Brain pericyte (primary cell): ENCODE measurements around the gene LCN12.

Source experiments
- DNase-seq: peaks from one replicate; pipeline ENCODE4 v3.0.0-alpha.2; 2012; ENCODE audit warnings: low read depth, low spot score

LCN12 gene

DNA sequence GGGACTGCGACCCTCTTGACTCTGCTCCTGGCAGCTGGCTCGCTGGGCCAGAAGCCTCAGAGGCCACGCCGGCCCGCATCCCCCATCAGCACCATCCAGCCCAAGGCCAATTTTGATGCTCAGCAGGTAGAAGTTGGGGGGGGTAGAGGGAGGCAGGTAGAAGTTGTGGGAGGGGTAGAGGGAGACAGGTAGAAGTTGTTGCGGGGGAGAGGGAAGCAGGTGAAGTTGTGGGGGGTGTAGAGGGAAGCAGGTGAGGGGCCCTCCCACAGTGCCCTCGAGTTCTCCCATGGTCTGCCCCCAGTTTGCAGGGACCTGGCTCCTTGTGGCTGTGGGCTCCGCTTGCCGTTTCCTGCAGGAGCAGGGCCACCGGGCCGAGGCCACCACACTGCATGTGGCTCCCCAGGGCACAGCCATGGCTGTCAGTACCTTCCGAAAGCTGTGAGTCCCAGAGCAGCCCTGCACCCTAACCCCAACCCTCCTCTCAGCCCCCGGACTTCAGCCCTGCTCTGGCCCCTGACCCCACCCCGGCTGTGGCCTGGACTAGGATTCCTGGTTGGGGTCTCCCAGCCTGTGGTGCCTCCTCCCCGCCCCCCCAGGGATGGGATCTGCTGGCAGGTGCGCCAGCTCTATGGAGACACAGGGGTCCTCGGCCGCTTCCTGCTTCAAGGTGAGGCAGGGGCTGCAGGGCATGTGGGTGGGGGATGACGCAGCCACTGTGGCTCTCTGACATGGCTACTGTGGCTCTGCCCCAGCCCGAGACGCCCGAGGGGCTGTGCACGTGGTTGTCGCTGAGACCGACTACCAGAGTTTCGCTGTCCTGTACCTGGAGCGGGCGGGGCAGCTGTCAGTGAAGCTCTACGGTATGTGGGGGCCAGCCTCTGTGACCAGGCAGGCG is 6.5 kb upstream of the LCN12 start:
- DNase-seq = no peak

DNA sequence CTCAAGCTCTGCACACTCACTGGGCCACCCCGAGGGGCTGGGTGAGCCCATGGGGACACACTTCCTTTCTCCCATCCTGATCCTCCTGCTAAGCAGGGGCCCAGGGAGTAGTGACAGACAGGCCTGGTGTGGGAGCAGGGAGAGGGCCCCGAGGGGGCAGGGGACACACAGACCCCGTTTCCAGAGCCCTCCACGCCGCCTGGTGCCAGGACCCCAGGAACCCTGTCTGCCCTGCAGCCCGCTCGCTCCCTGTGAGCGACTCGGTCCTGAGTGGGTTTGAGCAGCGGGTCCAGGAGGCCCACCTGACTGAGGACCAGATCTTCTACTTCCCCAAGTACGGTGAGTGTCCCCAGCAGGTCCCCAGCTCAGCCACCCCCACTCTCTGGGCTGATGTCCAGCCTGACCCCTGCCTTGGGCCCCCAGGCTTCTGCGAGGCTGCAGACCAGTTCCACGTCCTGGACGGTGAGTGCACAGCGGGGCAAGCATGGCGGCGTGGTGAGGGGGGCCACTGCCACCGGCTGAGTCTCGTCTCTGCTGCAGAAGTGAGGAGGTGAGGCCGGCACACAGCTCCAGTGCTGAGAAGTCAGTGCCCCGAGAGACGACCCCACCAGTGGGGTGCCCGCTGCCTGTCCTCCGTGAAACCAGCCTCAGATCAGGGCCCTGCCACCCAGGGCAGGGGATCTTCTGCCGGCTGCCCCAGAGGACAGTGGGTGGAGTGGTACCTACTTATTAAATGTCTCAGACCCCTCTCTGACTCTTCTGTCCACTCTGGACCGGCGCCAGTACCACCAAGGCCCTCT is 5.6 kb upstream of the LCN12 start:
- DNase-seq = no peak

DNA sequence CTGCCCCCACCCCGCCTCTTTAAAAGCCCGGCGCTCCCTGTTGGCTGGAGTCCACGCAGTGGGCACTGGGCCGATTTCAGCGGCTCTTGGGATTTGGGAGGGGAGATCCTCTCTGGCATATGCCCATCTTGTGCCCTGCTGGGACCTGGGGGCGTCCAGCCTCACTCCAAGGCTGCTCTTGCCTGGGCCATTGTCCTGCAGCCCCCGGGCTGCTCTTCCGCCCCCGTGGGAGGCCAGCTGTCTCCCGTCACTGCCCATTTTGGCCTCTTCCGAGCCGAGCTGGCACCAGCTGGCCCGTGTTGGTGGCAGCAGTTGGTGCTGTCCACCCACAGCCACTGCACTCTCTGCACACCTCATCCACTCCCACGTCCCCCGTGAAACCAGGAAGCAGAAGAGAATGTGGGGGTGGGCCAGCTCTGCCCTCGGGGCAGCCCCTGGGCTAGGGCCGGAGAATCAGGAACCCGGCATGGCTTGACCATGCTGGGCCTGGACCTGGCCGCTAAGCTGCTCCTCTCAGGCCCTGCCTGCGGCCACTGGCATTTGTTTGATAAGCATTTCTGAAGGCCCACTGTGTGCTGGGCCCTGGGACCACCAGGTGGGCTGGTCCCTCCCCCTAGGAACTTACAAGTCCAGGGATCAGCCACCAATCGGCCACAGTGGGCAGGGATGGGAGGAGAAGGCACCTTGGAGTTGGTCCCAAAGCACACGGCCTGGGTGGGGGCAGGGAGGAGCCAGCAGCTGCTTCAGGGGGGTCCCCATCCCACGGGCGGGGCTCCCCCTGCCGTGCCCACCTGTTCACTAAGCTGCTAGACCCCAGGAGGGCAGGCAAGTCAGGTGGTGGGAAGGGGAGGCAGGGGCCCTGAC is 4.8 kb upstream of the LCN12 start:
- no peak for DNase-seq

DNA sequence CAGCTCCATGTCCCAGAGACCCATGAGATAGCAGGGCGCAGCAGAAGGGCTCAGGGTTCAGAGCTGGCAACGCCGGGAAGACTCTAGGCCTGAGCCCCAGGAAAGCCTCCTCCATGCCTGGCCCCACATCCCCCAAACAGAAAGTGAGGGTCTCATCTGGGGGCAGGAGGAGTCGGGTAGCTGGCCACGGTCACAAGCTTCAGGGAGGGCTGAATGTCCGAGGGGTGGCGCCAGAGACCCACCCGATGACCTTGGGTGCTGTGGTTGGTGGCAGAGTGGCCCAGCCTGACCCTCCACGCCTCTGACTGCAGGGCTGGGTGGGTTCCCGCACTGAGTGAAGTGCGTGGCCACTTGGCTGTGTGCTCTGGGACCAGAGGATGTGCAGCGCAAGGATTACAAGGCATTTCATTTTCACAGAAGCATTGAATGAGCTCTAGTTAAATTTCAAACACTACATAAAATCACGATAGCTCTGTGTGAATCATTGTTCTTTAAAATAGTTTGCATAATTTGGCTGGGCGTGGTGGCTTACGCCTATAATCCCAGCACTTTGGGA is 4.0 kb upstream of the LCN12 start:
- DNase-seq = no peak

DNA sequence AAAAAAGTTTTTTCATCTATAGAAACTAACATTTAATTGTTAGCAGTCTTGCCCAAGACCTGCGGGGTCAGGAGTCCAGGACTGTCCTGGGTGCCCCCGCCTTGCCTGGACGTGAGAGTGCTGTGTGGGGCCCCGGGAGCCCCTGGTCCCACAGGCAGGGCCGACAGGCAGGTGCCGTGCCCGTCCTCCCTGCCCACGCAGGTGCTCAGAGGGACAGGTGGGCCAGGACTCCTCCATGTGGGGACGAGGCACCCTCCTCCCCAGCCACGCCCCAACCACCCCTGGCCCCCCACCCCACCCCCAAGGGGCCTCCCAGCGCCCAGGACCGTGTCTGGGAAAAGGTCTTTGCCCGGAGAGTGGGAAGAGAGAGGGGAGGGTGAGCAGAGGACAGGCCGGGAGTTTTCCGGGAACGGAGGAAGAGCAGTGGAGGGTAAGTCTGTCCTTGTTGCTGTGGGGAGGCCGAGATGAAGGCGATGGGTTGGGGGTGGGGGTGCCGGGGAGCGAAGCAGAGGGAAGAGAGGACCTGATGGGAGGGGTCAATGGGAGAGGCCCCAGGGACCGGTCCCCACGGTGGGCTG is 2.7 kb upstream of the LCN12 start:
- DNase-seq = no peak

DNA sequence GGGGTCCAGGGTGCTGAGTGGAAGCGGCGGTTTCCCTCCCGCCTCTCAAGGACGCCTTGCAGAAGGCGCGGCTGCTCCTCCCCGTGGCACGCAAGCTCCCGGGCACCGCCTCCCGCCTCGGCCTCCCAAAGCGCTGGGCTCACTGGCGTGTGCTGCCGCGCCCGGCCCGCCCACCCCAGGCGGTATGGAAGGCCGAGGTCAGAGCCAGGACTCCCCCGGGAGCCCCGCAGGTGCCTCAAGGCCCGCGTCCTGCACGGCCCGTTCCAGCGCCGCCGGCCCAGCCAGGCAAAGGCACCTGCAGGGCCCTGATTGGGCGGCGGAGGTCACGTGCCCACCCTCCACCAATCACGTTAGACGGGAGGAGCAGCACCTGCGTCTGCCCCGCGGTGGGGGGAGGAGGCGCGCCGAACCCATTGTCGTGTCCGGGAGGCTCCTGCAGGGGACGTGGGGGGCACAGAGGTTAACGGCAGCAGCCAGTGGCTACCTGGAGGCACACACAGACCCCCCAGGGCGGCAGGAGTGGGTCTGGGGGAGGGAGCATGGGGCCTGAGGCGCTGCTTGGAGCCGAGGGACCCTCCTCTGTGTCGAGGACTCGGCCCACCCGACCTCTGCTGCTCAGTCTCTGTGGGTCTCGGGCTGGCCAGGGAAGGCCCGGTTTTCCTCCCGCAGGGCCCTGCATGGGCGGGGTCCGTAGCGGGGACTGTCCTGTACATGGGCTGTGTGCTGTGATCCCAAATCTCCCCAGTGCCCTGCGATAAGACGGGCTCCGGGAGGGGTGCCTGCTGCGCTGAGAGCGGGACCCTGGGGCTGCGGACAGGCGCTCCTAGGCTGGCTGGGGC is 2.0 kb upstream of the LCN12 start:
- no peak for DNase-seq

DNA sequence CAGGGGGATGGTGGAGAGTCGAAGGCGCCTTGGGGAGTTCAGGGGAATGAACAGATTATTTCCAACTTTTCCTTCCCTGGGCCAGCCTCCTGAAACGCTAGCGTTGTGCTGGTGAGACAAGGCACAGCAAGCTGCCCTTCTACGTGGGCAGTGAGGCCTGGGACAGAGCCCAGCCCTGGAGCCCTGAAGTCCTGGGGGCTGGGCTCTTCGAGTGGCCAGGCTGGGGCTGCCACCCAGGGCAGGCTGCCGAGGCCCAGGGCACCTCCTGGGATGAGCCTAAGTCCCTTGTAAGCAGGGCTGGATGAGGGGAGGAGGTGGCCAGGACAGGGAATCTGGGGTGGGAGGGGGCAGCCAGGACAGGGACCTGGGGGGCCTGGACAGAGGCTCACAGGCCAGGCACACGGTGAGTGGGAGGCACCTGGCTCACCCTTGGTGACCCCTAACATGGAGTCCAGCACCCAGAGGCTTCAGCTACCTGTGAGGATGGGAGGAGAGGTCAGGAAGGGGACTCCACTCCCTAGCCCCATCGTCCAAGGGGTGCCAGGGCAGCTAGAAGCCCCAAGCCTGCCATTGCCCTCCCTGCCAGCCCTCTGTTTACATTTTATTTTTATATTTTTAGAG is 1.3 kb upstream of the LCN12 start:
- DNase-seq = no peak

DNA sequence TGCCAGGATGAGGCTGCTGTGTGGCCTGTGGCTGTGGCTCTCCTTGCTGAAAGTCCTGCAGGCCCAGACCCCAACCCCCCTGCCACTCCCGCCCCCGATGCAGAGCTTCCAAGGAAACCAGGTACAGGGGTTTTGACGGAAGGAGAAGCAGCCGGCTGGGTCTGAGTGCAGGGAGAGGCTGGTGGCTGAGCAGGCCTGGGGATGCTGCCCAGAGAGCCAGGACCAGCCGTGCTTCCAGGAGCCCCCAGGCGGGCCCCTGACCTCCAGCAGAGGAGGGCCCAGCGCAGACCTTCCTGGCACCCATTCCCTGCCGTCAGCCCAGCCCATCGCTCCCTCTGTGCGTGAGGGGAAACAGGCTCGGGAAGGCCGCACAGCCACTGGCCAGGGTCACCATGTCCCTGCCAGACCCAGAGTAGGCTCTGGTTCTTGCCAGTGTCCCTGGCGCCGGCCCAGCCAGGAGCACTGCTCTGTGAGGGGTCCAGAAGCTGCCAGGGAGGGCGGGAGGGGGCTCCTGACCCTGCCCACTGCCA is 313 bp downstream of the LCN12 start:
- DNase-seq = no peak

DNA sequence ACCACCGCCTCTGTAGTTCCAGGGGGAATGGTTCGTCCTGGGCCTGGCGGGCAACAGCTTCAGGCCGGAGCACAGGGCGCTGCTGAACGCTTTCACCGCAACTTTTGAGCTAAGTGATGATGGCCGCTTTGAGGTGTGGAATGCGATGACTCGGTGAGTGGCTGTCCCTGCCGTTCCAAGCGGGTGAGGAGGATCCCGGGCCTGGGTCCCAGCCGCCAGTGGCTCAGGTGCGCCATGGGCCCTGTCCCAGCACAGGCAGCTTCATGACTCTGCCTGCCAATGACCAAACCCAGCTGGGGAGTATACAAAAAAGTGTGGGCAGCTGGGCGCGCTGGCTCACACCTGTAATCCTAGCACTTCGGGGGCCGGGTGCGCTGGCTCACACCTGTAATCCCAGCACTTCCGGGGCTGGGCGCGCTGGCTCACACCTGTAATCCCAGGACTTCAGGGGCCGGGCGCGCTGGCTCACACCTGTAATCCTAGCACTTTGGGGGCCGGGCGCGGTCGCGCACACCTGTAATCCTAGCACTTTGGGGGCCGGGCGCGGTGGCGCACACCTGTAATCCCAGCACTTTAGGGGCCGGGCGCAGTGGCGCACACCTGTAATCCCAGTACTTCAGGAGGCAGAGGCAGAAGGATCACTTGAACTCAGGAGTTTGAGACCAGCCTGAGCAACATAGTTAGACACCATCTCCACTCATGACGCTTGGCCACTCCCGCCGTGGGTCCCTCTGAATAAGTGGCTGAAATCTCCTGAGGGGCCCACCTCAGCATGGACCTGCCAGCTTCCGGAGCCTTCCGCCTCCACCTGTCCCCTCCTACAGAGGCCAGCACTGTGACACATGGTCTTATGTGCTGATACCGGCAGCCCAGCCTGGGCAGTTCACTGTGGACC is 1.1 kb downstream of the LCN12 start:
- DNase-seq = no peak

DNA sequence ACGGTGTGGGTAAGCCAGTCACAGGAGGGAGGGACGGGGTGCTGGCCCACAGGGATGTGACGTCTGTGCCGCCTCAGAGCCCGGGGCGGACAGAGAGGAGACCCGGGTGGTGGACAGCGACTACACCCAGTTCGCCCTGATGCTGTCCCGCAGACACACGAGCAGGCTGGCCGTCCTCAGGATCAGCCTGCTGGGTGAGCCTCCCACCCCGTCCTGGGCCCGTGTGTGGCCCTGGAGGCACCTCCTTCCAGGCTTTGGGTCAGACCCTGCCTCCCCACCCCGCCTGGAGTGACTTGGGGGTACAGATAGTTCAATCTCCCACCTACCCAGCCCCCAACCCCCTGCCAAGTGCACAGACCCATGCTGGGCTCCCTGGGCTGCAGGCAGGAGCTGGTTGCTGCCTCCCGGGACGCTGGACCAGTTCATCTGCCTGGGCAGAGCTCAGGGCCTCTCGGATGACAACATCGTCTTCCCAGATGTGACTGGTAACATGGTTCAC is 1.7 kb downstream of the LCN12 start:
- DNase-seq = no peak

DNA sequence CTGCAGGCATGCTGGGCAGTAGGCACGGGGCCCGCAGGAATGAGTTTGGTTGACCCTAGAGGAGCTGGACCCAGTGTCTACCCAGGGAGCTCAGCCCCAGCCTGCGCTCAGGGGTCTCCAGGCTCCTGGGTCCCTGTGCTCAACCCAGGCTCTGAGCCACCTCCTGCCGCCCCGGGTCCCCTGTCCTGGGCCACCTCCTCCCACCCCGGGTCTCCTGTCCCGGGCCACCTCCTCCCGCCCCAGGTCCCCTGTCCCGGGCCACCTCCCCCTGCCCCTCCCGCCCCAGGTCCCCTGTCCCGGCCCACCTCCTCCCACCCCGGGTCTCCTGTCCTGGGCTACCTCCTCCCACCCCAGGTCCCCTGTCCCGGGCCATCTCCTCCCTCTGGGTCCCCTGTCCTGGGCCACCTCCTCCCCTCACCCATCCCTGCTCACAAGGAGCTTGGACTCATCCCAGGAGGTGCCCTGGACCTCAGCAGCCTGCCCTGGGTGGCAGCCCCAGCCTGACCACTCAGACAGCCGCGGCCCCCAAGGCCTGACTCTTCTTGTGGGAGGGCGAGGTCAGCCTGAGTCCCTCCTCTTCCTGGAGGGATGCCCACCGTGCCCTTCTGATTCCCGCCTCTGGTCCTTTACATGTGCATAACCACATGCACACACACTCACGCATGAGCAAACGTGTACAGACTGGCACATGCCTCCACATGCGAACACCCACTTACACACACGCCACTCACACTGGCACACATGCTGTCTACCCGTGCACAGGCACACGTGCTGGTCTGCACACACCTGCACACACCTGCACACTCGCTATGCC is 2.4 kb downstream of the LCN12 start:
- no peak for DNase-seq

DNA sequence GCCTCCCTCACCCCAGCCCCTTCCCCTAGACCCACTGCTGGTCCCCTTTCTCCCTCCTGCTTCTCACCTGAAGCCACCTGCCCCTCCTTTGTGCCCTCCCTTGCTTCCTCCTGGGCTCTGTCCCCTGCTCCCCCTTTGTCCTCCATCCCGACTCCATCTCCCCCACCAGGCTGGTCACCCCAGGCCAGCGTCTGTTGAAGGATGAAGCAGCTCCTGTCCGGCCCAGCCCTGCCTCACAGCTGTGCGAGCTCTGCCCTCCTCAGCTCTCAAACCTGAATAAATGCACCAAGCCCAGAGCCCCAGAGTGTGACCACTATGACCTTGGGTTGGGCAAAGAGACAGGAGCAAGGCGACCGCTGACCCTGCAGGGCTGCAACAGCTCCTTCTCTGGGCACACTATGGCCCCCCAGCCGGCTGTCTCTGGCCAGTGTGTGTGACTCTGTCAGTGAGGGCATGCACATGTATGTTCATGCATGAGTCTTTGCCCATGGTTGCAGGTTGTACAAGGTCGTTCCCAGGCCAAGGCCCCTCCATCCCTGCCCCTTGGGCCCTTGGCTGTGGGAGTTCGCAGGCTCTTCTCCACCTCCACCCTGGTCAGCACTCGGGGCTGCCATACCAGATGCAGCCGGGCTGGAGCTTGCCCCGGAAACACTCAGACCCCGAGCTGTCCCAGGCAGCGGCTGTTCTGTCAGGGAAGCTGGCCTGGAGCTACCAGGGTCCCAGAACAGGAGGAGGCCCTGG is 3.3 kb downstream of the LCN12 start:
- no peak for DNase-seq

DNA sequence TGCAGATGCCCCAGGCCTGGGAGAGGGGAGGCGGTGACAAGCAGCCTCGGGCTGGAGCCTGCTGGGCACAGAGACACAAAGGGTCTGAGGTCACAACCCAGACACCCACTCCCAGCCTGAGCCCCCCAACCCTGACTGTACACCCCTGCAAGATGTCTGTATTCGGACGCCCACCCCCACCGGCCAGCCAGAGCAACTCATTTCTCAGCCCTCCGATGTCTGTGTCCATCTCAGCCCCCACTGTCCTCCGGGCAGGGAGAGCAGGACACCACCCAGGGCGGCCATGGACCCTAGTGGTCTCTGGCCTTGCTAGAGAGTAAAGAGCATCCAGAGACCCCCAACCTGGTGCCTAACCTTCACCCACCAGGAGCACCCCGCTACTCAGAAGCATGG is 3.9 kb downstream of the LCN12 start:
- no peak for DNase-seq

DNA sequence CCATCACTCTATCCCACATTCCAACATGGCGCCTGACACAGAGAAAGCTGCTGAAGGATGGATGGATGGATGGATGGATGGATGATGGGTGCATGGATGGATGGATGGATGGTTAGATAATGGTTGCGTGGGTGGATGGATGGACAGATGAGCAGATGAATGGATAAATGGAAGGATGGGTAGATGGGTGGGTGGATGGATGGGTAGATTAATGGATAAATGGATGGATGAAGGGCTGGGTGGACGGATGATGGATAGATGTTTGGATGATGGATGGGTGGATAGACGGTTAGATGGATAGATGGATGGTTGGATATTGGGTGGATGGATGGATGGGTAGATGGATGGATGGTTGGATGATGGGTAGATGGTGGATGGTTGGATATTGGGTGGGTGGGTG is 4.5 kb downstream of the LCN12 start:
- no peak for DNase-seq

DNA sequence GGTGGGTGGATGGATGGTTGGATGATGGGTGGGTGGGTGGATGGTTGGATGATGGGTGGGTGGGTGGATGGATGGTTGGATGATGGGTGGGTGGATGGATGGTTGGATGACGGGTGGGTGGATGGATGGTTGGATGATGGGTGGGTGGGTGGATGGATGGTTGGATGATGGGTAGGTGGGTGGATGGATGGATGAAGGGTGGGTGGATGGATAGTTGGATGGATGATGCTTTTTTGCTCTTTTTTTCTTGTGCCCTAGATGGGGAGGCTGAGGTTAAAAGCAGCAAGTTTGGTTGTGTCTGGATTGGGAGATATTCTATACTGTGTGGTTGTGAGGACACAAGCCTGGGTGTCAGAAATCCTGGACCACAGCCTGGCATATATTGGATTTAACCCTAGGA is 5.4 kb downstream of the LCN12 start:
- DNase-seq = no peak

DNA sequence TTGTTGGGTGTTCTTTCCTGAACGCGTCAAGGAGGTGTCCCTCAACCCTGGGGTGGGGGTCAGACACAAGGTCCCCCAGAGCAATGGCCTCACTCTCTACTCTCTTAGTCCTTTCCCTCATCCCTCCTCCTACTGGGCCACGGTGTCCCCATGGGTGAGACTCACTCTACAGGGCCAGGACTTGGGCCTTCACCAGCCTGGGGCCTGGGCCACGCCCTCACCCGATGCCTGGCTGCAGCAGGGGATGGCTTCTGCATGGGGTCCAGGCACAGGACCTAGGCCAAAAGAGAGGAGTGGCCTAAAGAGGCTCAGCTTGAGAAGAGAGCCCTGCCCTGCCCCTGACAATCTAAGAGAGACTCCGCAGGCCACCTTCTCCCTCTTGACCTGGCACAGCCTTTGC is 5.8 kb downstream of the LCN12 start:
- no peak for DNase-seq

DNA sequence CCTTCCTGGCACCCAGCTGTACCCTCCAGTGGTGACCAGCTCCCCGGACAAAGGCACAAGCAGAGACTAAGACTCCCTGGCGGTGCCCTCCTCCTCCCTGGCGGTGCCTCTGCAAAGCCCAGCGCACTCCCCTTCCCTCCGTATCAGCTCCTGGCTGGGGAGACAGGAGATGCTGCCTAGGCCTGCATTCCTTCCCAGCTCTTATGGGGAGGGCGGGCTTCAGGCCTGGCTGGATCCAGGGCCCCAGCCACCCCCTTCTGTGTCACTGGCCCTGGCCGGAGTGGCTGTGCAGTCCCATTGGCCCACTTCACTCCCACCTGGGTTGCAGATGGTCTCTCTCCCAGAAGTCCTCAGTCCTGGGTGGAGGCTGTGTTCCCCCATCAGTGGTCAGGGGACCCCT is 6.4 kb downstream of the LCN12 start:
- DNase-seq = no peak
